ENCODE measurements around the gene CAMK2G.

The CAMK2G gene

DNA sequence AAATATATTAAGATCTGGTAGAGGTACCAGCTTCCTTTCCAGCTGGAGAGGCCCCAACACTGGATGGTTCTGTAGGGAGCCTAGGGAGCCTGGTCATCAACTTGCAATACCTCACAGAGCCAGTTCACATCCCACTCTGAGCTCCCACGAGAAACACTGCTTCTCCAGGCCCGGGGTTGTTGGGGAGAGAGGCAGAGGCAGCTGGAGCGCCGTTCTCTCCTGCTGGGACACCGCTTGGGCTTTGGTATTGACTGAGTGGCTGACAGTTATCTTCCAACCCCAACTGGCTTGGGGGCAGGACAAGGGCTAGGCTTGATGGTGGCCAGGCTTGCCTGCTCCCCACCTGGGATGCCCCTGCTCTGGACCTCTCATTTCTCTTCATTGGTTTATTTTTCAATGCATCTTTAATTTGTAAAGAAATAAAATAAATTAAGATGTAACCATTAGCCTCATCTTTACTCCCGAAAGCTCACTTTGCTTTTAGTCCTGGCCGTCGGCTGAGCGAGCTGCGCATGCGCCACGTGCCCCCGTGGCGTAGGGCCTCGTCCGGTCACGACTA is 102.6 kb downstream of the CAMK2G start:
- Histone ChIP-seq H3K4me2 (ENCODE audit: low read length) (peak overlapping the region; percentile 74), H3K27me3 (ENCODE audit: control insufficient read depth, low read length) (no peaks in the 10 kb centered on the region), H4K20me1 (ENCODE audit: control insufficient read depth, insufficient read depth, low read depth, low read length) (peaks cover 4% of the 10 kb centered on the region; the same call in 1 of the 2 replicates), H3K27ac (ENCODE audit: low read depth, low read length) (peak overlapping the region; percentile 80), H3K79me2 (ENCODE audit: control insufficient read depth, low read length) (peaks cover 46% of the 10 kb centered on the region), H3K36me3 (ENCODE audit: control insufficient read depth, low read length) (peaks cover 79% of the 10 kb centered on the region), H3K9me3 (ENCODE audit: control insufficient read depth, insufficient read depth, low read length) (no peaks in the 10 kb centered on the region), H3K4me3 (ENCODE audit: low read length) (peak overlapping the region; percentile 95), H3K9me2 (replicated peaks; ENCODE audit: control insufficient read depth, low read length) (no peaks in the 10 kb centered on the region), H3K4me1 (ENCODE audit: control insufficient read depth, low read length) (peaks cover 44% of the 10 kb centered on the region), H3F3A (ENCODE audit: control insufficient read depth, insufficient read depth) (peaks cover 12% of the 10 kb centered on the region)
- no peak for TF ChIP-seq EZH2phosphoT487 (IDR thresholded peaks at IDR 0.05; ENCODE audit: borderline replicate concordance, low read length)
- TF ChIP-seq, protein P1, sequence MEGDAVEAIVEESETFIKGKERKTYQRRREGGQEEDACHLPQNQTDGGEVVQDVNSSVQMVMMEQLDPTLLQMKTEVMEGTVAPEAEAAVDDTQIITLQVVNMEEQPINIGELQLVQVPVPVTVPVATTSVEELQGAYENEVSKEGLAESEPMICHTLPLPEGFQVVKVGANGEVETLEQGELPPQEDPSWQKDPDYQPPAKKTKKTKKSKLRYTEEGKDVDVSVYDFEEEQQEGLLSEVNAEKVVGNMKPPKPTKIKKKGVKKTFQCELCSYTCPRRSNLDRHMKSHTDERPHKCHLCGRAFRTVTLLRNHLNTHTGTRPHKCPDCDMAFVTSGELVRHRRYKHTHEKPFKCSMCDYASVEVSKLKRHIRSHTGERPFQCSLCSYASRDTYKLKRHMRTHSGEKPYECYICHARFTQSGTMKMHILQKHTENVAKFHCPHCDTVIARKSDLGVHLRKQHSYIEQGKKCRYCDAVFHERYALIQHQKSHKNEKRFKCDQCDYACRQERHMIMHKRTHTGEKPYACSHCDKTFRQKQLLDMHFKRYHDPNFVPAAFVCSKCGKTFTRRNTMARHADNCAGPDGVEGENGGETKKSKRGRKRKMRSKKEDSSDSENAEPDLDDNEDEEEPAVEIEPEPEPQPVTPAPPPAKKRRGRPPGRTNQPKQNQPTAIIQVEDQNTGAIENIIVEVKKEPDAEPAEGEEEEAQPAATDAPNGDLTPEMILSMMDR (IDR thresholded peaks at IDR 0.05; ENCODE audit: low read depth, low read length, poor library complexity, severe bottlenecking), result no peak

DNA sequence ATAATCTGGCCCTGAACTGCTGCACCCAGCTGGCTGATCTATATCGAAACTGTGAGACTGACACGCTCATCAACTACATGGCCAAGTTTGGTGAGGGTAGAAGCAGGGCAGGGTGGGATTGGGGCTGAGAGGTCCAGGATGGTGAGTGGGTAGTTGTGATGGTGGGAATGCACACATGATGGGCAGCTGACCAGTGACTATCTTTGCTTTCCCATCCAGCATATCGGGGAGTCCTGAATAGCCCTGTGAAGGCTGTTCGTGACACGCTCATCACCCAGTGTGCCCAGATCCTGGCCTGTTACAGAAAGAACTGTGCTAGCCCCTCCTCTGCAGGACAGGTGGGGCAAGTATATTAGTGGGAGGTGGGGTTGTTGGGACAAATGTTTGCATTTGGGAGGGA is 105.0 kb downstream of the CAMK2G start:
- Histone ChIP-seq H4K20me1 (ENCODE audit: control insufficient read depth, insufficient read depth, low read depth, low read length) (no peaks in the 10 kb centered on the region), H3K27ac (ENCODE audit: low read depth, low read length) (peak overlapping the region; percentile 22; the same call in 1 of the 2 replicates), H3K79me2 (ENCODE audit: control insufficient read depth, low read length) (peaks cover 22% of the 10 kb centered on the region), H3K4me3 (ENCODE audit: low read length) (0 out of 2 replicates have a peak overlapping the region, but pooled peaks have one; percentile 6), H3K9me3 (ENCODE audit: control insufficient read depth, insufficient read depth, low read length) (no peaks in the 10 kb centered on the region), H3K36me3 (ENCODE audit: control insufficient read depth, low read length) (peaks cover 83% of the 10 kb centered on the region), H3F3A (ENCODE audit: control insufficient read depth, insufficient read depth) (peaks cover 12% of the 10 kb centered on the region), H3K27me3 (ENCODE audit: control insufficient read depth, low read length) (no peaks in the 10 kb centered on the region), H3K9me2 (replicated peaks; ENCODE audit: control insufficient read depth, low read length) (no peaks in the 10 kb centered on the region), H3K4me1 (ENCODE audit: control insufficient read depth, low read length) (peaks cover 31% of the 10 kb centered on the region), H3K4me2 (ENCODE audit: low read length) (peak overlapping the region; percentile 43)
- TF ChIP-seq EZH2phosphoT487 (IDR thresholded peaks at IDR 0.05; ENCODE audit: borderline replicate concordance, low read length), result no peak
- TF ChIP-seq, protein P1 (IDR thresholded peaks at IDR 0.05; ENCODE audit: low read depth, low read length, poor library complexity, severe bottlenecking), result no peak

DNA sequence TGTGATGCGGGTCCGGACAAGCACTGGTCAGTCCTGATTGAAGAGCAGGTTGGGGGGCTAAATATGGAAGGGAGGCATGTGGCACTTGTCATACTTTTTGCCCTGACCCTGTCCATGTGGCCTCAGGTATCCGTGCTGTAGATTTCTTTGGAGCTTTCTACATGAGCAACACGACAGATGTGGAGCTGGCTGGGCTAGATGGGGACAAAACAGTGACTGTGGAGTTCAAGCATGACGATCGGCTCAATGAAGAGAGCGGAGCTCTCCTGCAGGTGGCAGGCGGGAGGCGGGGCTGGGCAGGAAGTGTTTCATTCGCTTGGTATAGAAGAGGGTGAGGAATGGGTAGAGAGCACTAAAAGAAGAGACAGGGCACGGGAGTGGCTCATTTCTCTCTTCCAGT is 105.5 kb downstream of the CAMK2G start:
- Histone ChIP-seq H3K79me2 (ENCODE audit: control insufficient read depth, low read length) (peaks cover 17% of the 10 kb centered on the region), H3K9me2 (replicated peaks; ENCODE audit: control insufficient read depth, low read length) (no peaks in the 10 kb centered on the region), H3F3A (ENCODE audit: control insufficient read depth, insufficient read depth) (peaks cover 12% of the 10 kb centered on the region), H4K20me1 (ENCODE audit: control insufficient read depth, insufficient read depth, low read depth, low read length) (no peaks in the 10 kb centered on the region), H3K36me3 (ENCODE audit: control insufficient read depth, low read length) (peaks cover 82% of the 10 kb centered on the region), H3K4me2 (ENCODE audit: low read length) (peak overlapping the region; percentile 43), H3K4me3 (ENCODE audit: low read length) (peak overlapping the region; percentile 19; the same call in 1 of the 2 replicates), H3K27ac (ENCODE audit: low read depth, low read length) (peak overlapping the region; percentile 22), H3K4me1 (ENCODE audit: control insufficient read depth, low read length) (peaks cover 31% of the 10 kb centered on the region), H3K9me3 (ENCODE audit: control insufficient read depth, insufficient read depth, low read length) (no peaks in the 10 kb centered on the region), H3K27me3 (ENCODE audit: control insufficient read depth, low read length) (no peaks in the 10 kb centered on the region)
- TF ChIP-seq, protein P1 (IDR thresholded peaks at IDR 0.05; ENCODE audit: low read depth, low read length, poor library complexity, severe bottlenecking), result peak; percentile 56
- no peak for TF ChIP-seq EZH2phosphoT487 (IDR thresholded peaks at IDR 0.05; ENCODE audit: borderline replicate concordance, low read length)

Measured in DOHH2 (cell line).